Stimulated activated naive CD4-positive, alpha-beta T cell treated with Interleukin-2 at 50 U/mL for 16 hours (primary cell): ENCODE results near the gene TMEM158.

Experiments
- DNase-seq: peaks from one replicate; lab custom pipeline; 2025; lab: John Stamatoyannopoulos, UW

TMEM158 gene

DNA sequence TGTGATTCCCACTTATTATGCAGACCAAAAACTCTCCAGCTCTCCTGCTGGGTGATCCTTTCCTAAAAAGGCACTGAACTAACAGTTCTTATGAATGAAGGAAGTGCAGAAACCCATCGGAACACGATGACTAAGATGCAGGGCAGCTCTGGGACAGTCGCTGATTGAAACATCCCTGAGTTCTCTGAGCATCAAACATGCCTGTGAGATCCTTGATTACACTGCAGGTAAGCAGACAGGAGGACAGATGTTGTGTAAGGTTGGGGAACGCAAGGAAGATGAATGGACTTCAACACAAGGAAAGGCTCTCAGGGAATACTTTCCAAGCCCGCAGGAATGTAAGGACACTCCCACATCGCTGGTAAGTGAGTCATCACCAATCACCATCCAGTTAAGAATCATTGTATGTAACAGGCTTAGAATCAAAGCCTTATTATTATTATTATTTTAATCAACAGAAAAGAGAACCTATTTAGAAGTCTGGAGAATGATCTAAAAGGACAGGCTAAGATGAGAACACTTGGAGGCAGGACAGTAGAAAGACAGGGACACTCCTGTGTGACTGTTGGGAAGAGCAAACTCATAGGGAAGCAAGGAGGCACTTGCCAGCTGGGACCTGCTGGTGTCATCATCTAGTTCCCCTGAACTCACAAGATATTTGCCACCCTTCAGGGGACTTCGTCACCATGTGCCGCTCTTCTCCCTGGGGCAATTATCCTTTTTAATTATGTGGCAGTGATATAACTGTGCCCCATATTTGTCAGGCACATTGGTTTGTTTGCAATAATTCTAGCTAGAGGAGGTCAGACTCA is 26.0 kb downstream of the TMEM158 start:
- no peak for DNase-seq

DNA sequence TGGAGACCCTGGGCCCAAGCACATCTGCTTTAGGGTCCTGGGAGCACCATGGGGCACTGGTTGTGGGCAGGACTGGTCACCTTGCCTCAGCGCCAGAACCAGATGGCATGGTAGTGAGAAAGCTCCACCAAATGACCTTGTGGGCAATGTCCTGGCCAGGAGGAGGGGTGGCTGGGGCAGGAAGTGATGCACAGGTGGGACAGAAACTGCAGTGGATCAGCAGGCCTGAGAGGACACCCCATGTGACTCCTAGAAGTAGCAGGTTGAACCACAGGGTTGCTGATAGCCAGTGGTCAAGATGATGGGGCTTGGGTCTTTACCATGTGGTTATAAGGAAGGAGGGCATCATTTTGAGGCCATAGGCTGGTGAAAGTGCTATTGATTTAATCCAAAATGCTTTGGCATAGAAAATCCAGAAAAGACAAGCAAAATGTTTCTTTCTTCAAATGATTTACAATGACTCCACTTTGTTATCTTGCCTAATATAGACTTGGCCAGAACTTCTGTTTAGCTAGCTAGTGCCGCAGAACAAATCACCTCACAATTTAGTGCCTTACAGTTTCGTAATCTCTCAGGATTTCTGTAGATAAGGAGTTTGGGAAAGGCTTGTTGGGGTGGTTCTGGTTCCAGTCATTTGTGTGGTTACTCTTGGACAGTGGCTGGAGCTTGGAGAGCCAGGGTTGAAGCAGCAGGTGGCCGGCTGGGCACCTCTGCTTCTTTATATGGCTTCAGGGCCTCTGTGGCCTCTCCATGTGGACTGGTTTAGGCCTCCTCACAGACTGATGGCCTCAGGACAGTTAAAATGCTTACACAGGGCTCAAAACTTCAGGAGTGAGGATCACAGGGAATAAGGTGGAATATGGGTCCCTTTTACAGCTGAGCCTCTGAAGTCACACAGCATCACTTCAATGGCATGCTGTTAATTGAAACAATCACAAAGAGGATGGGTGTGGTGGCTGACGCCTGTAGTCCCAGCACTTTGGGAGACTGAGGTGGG is 27.5 kb downstream of the TMEM158 start:
- DNase-seq: no peak

DNA sequence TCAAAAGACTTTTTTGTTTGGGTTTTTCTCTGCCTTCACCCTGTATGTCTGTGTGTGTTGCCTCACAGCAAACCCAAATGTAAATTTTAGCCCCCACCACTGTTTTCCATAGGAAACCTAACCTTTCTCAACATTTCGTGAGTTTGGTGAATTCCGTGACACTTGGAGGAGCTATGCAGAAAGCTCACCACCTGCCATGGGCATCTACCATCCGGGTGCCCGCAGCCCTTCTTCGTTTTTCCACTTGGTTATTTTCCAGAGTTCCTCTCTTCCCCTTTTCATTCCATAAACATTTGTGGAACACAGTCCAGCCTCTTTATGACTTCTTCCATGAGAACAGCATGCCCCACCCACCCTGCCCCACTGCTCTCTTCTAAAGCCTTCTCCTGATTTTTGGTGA is 31.3 kb downstream of the TMEM158 start:
- DNase-seq: no peak

DNA sequence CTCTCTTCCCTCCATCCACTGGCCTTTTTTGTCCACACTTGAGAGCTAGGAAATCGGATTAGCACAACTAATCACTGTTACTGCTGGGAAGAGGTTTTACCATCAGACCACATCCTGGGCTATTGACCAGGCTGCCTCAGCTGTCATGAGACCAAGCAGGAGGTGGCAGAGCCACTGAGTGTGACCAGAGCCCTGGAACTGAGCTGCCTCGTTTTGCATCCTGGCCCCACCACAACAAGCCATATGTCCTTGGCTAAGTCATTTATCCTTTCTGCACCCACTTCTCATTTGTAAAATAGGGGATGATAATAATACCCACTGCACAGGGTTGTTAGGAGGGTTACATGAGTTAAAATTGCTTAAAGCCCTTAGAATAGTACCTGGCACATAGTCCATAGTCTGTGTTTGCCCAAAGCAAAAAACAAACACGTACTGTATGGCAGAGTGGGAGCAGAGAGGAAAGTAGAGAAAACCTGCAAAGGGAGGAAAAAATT is 34.1 kb downstream of the TMEM158 start:
- DNase-seq: no peak

DNA sequence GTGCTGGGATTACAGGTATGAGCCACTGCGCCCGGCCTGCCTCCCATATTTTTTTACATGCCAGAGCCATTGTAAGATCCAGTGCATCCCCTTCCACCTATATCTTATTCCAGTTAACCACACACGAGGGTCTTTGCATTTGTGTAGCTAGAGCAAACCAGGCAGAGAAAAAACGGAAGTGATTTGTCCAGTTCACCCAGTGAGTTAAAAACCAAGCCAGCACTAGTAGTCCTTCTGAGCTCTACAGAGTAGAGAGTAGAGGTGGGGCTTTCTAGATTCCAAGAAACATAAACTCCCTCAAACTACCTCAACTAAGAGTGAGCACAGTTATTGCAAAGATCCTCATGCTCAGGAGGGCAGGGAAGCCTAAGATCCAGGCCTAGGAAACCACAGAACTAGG is 34.7 kb downstream of the TMEM158 start:
- no peak for DNase-seq

GRCh38 chr3:45188719-45189659 is 37.1 kb downstream of the TMEM158 start:
- no peak for DNase-seq

GRCh38 chr3:45187694-45188141 is 38.4 kb downstream of the TMEM158 start:
- DNase-seq: no peak

- DNase-seq: no peak
These were observed 39.2 kb downstream of the TMEM158 start for GRCh38 chr3:45186871-45187270.

DNA sequence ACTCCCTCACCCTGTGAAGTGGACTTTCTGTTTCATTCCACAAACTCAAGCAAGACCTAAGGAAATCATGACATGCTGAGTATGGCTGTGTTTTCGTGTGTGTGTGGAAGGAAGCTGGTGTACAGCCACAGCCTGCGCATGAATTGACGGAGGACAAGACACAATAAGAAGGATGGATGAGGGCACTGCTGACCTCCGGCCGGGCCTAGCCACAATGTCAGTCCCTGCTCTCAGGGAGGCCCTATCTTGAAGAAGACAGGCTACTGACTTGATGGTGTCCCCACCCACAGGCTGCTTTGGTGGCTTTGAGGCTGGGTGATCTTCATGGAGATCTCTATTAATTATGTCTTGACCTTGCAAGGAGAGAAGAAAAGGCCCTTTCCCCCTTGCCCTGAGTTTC is 40.6 kb downstream of the TMEM158 start:
- DNase-seq: no peak

DNA sequence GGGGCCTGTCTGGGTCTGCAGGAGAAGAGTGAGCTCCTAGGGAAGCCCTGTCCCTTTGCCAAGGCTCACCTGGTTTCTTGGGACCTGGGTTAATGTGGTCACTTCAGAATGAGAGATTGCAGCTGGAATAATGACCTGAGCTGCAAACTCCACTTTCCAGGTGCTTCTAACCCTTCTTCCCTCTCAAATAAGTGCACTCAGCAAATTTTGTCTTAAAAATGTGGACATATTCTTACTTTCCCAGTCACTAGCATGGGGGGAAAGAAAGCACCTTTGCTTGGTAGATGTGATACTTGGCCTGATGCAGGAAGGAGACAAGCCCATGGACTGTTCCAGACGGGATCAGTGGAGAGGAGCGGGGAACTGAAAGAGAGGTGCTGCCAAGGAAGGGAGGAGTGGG is 41.0 kb downstream of the TMEM158 start:
- no peak for DNase-seq

DNA sequence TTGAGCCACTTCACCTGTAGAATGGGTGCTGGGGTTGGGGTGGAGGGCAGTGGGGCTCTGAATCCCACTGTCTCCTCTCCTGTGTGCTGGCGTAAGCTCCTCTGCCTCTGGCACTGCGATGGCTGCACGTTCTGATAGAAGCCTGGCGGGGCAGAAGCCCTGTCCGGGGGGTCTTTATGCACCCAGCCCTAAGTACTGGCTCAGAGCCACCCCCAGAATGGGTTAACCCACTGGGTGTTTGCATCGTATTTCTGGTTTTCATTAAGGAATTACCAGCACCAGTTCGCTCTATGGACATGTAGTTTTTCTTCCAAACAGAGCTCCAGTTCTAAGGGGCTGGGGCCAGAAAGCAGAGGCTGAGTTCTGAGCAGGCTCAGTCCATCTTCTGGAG is 42.2 kb downstream of the TMEM158 start:
- DNase-seq: no peak

- DNase-seq: no peak
These were observed 42.9 kb downstream of the TMEM158 start for GRCh38 chr3:45182915-45183871.

DNA sequence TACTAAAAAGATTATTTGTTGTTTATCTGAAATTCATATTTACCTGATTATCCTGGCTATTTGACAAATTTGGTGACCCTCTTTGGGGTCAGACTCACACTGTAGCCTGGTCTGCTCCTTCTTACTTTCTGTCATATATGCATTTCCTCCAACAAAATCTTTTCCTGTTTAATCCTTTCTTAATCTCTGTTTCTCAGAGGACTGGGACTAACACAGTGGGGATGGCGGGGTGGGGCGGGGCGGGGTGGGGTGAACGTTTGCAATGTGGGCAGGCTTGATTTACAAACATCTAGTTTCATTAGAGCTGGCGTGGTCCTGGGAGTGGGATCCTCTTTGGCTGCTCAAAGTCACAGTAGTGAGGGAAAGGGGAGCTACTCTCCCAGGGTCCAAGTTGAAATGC is 44.6 kb downstream of the TMEM158 start:
- no peak for DNase-seq

DNA sequence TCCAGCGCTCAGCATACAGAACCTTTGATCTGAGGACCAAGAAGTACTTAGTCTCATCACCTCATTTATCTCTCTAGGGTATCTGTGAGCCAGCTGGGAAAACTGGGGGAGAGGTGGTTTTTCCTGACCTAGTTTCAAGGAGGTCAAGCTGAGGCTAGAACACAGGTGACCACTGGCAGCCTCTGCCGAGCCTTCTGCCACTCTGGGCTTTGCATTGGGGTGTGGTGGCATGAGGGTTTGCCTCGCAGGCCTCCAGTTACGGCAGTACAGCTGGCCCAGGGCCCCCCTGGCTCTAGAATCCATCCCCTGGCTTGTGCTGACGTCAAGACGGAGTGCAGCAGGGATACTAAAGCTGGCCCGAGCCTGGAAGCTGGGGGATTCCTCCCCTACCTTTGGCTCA is 45.2 kb downstream of the TMEM158 start:
- DNase-seq: no peak

- DNase-seq: no peak
These were observed 46.0 kb downstream of the TMEM158 start for GRCh38 chr3:45180051-45180450.

DNA sequence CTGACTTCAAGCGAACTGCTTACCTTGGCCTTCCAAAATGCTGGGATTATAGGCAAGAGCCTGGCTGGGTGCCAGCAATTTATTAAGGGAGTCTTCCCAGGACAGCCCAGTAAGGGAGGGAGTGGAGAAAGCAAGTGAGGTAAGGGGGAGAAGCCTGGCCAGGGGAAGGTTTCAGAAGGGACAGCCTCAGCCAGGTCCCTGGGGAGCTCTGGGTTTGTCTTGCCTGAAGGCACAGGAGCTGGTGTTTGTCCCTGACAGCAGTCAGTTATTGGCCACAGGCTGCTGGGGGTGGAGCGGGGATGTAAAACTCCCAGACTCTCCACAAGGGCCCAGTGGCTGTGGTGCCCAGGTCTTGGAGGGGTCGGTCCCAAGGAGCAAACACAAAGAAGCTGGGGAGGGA is 46.9 kb downstream of the TMEM158 start:
- no peak for DNase-seq

- DNase-seq: no peak
These were observed 47.7 kb downstream of the TMEM158 start for GRCh38 chr3:45178183-45179023.

DNA sequence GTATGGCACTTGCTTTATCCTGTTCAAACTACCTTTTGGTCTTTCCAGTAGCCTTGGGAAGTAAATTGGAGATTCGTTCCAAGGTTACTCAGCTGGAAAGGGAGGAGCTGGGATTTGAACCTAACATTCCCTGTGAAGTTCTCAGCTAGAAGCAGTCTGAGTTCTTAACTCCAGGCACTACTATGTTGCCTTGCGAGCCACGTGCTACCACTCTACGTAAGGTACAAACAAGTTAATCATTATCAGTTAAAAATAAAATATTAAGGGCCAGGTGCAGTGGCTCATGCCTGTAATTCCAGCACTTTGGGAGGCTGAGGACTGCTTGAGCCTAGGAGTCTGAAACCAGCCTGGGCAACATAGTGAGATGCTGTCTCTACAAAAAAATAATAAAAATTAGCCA is 49.2 kb downstream of the TMEM158 start:
- no peak for DNase-seq
